PC-3 (cell line): ENCODE data around the gene APOL6.

Experiments
- EZH2phosphoT487 ChIP-seq: fragments of 300-600 bp; sonication (generic); IDR thresholded peaks from 2 replicates; pipeline ENCODE4 v1.6.1; 2018; ENCODE audit warnings: mild to moderate bottlenecking, antibody characterized with exemption, low read length, borderline replicate concordance
- TF ChIP-seq, protein P1 (sequence below): fragments of 300-600 bp; sonication (generic); conservative IDR thresholded peaks from 2 replicates; pipeline ENCODE4 v1.5.1; 2017; ENCODE audit warnings: antibody characterized with exemption, low read depth, mild to moderate bottlenecking, low read length

DNA sequence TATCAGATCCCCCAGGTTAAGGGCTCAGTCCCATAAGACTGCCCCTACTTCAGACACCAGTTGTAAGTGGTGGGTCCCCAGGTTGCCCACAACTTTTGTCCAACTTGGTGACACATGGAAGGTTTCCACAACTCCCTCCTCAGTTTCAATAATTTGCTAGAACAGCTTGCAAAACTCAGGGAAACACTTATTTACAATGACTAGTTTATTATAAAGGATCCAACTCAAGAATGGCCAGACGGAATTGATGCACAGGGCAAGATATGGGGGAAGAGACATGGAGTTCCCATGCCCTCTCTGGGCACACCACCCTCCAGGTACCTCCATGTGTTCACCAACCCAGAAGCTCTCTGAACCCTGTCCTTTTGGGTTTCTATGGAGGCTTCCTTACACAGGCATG is 5.6 kb downstream of the APOL6 start:
- TF ChIP-seq, protein P1, sequence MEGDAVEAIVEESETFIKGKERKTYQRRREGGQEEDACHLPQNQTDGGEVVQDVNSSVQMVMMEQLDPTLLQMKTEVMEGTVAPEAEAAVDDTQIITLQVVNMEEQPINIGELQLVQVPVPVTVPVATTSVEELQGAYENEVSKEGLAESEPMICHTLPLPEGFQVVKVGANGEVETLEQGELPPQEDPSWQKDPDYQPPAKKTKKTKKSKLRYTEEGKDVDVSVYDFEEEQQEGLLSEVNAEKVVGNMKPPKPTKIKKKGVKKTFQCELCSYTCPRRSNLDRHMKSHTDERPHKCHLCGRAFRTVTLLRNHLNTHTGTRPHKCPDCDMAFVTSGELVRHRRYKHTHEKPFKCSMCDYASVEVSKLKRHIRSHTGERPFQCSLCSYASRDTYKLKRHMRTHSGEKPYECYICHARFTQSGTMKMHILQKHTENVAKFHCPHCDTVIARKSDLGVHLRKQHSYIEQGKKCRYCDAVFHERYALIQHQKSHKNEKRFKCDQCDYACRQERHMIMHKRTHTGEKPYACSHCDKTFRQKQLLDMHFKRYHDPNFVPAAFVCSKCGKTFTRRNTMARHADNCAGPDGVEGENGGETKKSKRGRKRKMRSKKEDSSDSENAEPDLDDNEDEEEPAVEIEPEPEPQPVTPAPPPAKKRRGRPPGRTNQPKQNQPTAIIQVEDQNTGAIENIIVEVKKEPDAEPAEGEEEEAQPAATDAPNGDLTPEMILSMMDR, result no peak
- TF ChIP-seq EZH2phosphoT487, result no peak
